ENCODE measurements around the gene SRD5A1. TPM values are rescaled to one million over a fixed set of nuclear protein-coding genes. Genes with fewer than 3 reads are reported as not detected.

Gene SRD5A1
- total RNA-seq, 1 experiment from 2014 or later, result 29.9 TPM

GRCh38 chr5:6584727-6585126, 48.5 kb upstream of the SRD5A1 start:
- no peak overlapping the region for H3K56ac ChIP-seq (ENCODE audit: insufficient read length, low read depth, low read length)
- no peak overlapping the region for H2BK12ac ChIP-seq (ENCODE audit: insufficient read length, low read depth, low read length)
- no peak for DNase-seq
- Mint-ChIP-seq H3K36me3 (ENCODE audit: insufficient read depth in 1 of 3, low read depth in 3 of 3) (no peaks in the 10 kb centered on the region), H3K27me3 (ENCODE audit: low read depth) (peaks cover 70% of the 10 kb centered on the region), H3K27ac (no peak overlapping the region), H3K4me1 (peaks cover 9 to 11% of the 10 kb centered on the region in 2 experiments), H3K4me3 (peak overlapping the region in 1 of 2 experiments; percentile 57; a peak in 1 of 5 replicates), H3K9me3 (no peaks in the 10 kb centered on the region)
- no peak for TF ChIP-seq CTCF (conservative IDR thresholded peaks at IDR 0.05)
- no peaks in the 10 kb centered on the region for H3K79me1 ChIP-seq (ENCODE audit: insufficient read depth, low read depth, low read length, poor library complexity, severe bottlenecking)
- H2BK120ac ChIP-seq (ENCODE audit: low read depth, low read length, poor library complexity, severe bottlenecking), result no peak overlapping the region
- H3K23me2 ChIP-seq (ENCODE audit: insufficient read length, low read depth, low read length, poor library complexity, severe bottlenecking), result peaks cover 5% of the 10 kb centered on the region
- H3K79me2 ChIP-seq (ENCODE audit: insufficient read depth, low read length), result no peaks in the 10 kb centered on the region
- H2BK20ac ChIP-seq (ENCODE audit: low read depth, low read length, poor library complexity, severe bottlenecking), result no peak overlapping the region
- no peak overlapping the region for H3K4ac ChIP-seq (ENCODE audit: low read depth, low read length)
- no peak overlapping the region for H2BK5ac ChIP-seq (ENCODE audit: insufficient read length, low read length)
- H2AK5ac ChIP-seq (ENCODE audit: insufficient read length, low read length), result no peak overlapping the region
- H3K27ac ChIP-seq (ENCODE audit: insufficient read length, low read depth, low read length), result no peak overlapping the region
- no peak overlapping the region for H4K8ac ChIP-seq (replicated peaks; ENCODE audit: insufficient read length, low read depth, low read length)
- H3K27me3 ChIP-seq (ENCODE audit: insufficient read depth, low read length), result peaks cover 5% of the 10 kb centered on the region; the same call in 1 of the 2 replicates
- H2BK15ac ChIP-seq (ENCODE audit: low read depth, low read length), result no peak overlapping the region
- no peak overlapping the region for H4K5ac ChIP-seq (ENCODE audit: insufficient read length, low read depth, low read length)
- peak overlapping the region; percentile 26 for H3K23ac ChIP-seq (ENCODE audit: insufficient read length, low read depth, low read length)
- WGBS (ENCODE audit: extremely low coverage, insufficient read length, low lambda C conversion rate), result no CpG with 5 or more reads among the region's 8 CpGs
- H3K4me1 ChIP-seq (ENCODE audit: insufficient read depth, low read length), result peaks cover 4% of the 10 kb centered on the region; the same call in 1 of the 2 replicates
- no peak overlapping the region for H3K4me2 ChIP-seq (ENCODE audit: insufficient read depth, insufficient read length, low read length)
- H3K18ac ChIP-seq (ENCODE audit: insufficient read length, low read depth, low read length), result no peak overlapping the region
- H3K9me3 ChIP-seq (ENCODE audit: control insufficient read depth, low read depth, low read length), result no peaks in the 10 kb centered on the region
- H3T11ph ChIP-seq (ENCODE audit: low read length), result no peak overlapping the region
- H3K9ac ChIP-seq (ENCODE audit: extremely low read depth, insufficient read length, low read length), result no peak overlapping the region
- no peak overlapping the region for H2AFZ ChIP-seq (ENCODE audit: low read length)
- no peaks in the 10 kb centered on the region for H4K20me1 ChIP-seq (ENCODE audit: control insufficient read depth, insufficient read depth, insufficient read length)
- no peak overlapping the region for H4K91ac ChIP-seq (ENCODE audit: insufficient read length, low read depth, low read length)
- H3K14ac ChIP-seq (ENCODE audit: insufficient read depth, low read length), result no peak overlapping the region; the same call in 1 of the 2 replicates

Data from H9 (cell line).